Esophagus (tissue), 2 donors: ENCODE results near the gene INTS4. TPM values are rescaled to one million over a fixed set of nuclear protein-coding genes. Genes with fewer than 3 reads are reported as not detected.
"Not testable (repeated sequence)": the region's sequence is repeated elsewhere in the genome, so short reads cannot be mapped to it uniquely, and the experiment has no call there.

ENCODE experiments used
- H3K27ac ChIP-seq, 2 donors: one replicate each; pipeline ENCODE4 v1.5.1; 2013; ENCODE audit warnings: low read depth in 2 of 2, mild to moderate bottlenecking in 2 of 2, inconsistent platforms in 1 of 2, low read length in 1 of 2, moderate library complexity in 1 of 2
- H3K27me3 ChIP-seq, 2 donors: one replicate each; pipeline ENCODE4 v1.6.1; 2013; ENCODE audit warnings: low read length in 2 of 2, control low read depth in 1 of 2, mild to moderate bottlenecking in 1 of 2; ENCODE audit not compliant: insufficient read depth in 2 of 2, control insufficient read depth in 1 of 2
- H3K36me3 ChIP-seq, 2 donors: one replicate each; pipeline ENCODE4 v1.6.1; 2013; ENCODE audit warnings: low read length in 1 of 2; ENCODE audit not compliant: control insufficient read depth in 2 of 2, insufficient read depth in 2 of 2
- H3K4me1 ChIP-seq, 2 donors: one replicate each; pipeline ENCODE4 v1.6.1; 2013; ENCODE audit warnings: low read length in 1 of 2; ENCODE audit not compliant: control insufficient read depth in 2 of 2, insufficient read depth in 2 of 2
- H3K4me3 ChIP-seq, 2 donors: one replicate each; pipeline ENCODE4 v1.5.1; 2013; ENCODE audit warnings: low read length in 2 of 2, mild to moderate bottlenecking in 2 of 2, low read depth in 1 of 2, moderate library complexity in 1 of 2
- H3K9me3 ChIP-seq, 2 donors: one replicate each; pipeline ENCODE4 v1.6.1; 2013; ENCODE audit warnings: mild to moderate bottlenecking in 2 of 2, low read depth in 1 of 2, low read length in 1 of 2, moderate library complexity in 1 of 2; ENCODE audit not compliant: control insufficient read depth in 2 of 2, insufficient read depth in 1 of 2
- WGBS, 2 donors: extraction: QIAGEN DNeasy Blood & Tissue Kit; methylation state at CpG; one replicate each; pipeline ENCODE4 v1.1.7; 2013; 5-methylcytosine and 5-hydroxymethylcytosine counted together
- polyA plus RNA-seq, 2 donors: library from polyadenylated mRNA; stranded (reverse); fragments of 200-250 nt; gene quantifications; one replicate each; pipeline ENCODE4 v1.2.3, GENCODE V29; 2013
- donor health status: healthy with polysubstance abuse.
- donor health status: Bipolar disorder and iron deficiency.

INTS4 gene, protein sequence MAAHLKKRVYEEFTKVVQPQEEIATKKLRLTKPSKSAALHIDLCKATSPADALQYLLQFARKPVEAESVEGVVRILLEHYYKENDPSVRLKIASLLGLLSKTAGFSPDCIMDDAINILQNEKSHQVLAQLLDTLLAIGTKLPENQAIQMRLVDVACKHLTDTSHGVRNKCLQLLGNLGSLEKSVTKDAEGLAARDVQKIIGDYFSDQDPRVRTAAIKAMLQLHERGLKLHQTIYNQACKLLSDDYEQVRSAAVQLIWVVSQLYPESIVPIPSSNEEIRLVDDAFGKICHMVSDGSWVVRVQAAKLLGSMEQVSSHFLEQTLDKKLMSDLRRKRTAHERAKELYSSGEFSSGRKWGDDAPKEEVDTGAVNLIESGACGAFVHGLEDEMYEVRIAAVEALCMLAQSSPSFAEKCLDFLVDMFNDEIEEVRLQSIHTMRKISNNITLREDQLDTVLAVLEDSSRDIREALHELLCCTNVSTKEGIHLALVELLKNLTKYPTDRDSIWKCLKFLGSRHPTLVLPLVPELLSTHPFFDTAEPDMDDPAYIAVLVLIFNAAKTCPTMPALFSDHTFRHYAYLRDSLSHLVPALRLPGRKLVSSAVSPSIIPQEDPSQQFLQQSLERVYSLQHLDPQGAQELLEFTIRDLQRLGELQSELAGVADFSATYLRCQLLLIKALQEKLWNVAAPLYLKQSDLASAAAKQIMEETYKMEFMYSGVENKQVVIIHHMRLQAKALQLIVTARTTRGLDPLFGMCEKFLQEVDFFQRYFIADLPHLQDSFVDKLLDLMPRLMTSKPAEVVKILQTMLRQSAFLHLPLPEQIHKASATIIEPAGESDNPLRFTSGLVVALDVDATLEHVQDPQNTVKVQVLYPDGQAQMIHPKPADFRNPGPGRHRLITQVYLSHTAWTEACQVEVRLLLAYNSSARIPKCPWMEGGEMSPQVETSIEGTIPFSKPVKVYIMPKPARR
- polyA plus RNA-seq = 10 to 100 TPM; 12.5 to 13.5 TPM

DNA sequence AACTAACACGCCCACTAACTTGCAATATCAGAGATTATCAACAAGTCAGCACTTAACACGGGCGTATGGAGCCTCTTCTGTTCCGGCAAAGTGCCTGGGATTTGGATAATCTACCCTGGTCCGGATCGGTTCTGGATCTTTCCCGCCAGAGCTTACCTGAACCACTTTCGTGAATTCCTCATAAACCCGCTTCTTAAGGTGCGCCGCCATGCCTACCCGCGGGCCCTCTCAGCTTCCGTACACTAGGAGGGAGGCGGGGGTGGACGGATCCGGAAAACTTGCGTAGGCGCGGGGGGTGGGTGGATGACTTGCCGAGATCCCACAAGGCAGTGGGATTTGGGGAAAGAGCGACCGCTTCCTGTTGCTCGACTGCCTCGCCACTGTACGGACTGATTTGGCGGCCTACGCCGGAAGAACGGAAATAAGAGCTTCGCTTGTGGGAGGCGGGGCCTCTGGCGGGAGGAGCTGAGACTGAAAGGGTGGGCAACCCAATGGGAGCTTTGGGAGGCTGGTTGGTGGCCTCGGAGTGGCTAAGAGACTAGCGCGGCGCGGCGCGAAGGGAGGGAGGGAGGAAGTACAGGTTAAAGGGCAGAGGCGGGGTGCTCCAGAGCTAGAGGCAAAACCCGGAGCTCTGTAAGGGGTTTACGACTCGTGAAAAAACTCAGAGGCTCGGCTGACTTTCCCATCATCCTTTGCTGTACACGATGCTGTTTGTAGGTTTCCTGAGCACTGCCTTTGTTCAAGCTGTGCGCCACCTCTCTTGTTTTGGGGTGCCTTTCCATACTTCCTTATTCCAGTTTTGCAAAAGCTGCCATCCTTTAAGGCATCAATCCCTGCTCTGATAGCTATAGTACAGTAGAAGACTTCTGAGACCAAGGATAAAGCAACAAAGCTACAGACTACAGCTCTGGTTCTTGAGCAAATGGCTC is at the start of gene INTS4:
TSS of gene INTS4 (minus strand) at position 235 of the 929 bp plus-strand sequence. CDS start at position 210, 25 bp downstream.
- 0% methylated on average over 47 of the region's 47 CpGs for WGBS, 2 donors
- Histone ChIP-seq H3K27me3 (no peaks in the 10 kb centered on the region), H3K9me3 (no peaks in the 10 kb centered on the region), H3K4me1 (no peaks in the 10 kb centered on the region), H3K4me3 (peak within 1 kb of the TSS; percentile 67 to 83), H3K27ac (peak within 1 kb of the TSS; percentile 77 to 86), H3K36me3 (no peaks in the 10 kb centered on the region)

DNA sequence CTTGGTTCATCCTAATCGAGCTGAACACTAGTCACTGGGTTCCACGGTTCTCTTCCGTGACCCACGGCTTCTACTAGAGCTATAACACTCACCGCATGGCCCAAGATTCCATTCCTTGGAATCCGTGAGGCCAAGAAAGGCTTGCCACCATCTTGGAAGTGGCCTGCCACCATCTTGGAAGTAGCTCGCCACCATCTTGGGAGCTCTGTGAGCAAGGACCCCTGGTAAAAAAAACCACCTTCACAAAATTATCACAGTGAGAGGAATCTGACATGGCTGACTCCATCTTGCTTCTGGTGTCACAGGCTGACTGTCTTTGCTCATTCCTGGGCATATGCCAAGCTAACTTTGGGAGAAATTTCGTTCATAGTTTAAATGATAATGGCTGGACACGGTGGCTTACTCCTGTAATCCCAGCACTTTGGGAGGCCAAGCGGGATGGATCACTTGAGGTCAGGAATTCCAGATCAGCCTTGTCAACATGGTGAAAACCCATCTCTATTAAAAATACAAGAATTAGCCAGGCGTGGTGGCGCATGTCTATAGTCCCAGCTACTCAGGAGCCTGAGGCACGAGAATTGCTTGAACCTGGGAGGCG is 47.5 kb upstream of the INTS4 start:
- H3K9me3 ChIP-seq = no peaks in the 10 kb centered on the region
- no peak overlapping the region for H3K27ac ChIP-seq
- no peaks in the 10 kb centered on the region for H3K27me3 ChIP-seq
- H3K4me1 ChIP-seq = peaks cover 0 to 4% of the 10 kb centered on the region in 2 donors
- H3K36me3 ChIP-seq = no peaks in the 10 kb centered on the region
- no peak overlapping the region for H3K4me3 ChIP-seq
- 80 to 86% methylated on average over 14 of the region's 14 CpGs for WGBS, 2 donors

DNA sequence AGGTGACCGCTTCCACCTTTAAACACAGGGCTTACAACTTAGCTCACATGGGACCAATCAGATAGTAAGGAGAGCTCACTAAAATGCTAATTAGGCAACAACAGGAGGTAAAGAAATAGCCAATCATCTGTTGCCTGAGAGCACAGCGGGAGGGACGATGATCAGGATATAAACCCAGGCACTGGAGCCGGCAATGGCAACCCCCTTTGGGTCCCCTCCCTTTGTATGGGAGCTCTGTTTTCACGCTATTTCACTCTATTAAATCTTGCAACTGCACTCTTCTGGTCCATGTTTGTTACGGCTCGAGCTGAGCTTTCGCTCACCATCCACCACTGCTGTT is 46.9 kb upstream of the INTS4 start:
- not testable (repeated sequence) for H3K4me1 ChIP-seq, H3K27me3 ChIP-seq, H3K27ac ChIP-seq, H3K9me3 ChIP-seq, H3K36me3 ChIP-seq, H3K4me3 ChIP-seq
- WGBS, 2 donors = 96 to 97% methylated on average over 8 of the region's 8 CpGs

DNA sequence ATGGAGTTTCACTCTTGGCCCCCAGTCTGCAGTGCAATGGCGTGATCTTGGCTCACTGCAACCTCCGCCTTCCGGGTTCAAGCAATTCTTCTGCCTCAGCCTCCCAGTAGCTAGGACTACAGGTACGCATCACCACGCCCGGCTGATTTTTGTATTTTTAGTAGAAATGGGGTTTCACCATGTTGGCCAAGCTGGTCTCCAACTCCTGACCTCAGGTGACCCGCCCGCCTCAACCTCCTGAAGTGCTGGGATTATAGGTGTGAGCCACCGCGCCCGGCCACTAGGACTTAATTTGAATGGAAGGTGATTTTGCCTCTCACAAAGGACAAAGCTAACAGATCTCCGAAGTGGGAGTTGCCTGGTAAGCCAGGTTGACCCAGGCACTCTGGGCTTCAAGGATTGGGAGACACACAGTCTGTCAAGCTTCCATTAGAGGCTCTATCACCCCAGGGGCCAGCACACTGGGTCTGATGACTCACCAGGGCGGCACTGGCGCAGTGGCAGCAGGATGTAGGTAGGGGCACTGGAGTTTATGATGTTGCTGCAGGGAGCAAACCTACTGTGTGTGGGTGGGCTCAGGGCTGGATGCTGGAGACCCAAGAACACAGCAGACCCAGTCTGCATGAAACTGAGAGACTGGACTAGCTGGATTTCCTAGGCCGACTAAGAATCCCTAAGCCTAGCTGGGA is 46.4 kb upstream of the INTS4 start:
- peaks cover 0 to 4% of the 10 kb centered on the region in 2 donors for H3K4me1 ChIP-seq
- WGBS, 2 donors = 84 to 92% methylated on average over 15 of the region's 15 CpGs
- no peaks in the 10 kb centered on the region for H3K36me3 ChIP-seq
- H3K27me3 ChIP-seq = no peaks in the 10 kb centered on the region
- no peak overlapping the region for H3K4me3 ChIP-seq
- H3K27ac ChIP-seq = no peak overlapping the region
- no peaks in the 10 kb centered on the region for H3K9me3 ChIP-seq

DNA sequence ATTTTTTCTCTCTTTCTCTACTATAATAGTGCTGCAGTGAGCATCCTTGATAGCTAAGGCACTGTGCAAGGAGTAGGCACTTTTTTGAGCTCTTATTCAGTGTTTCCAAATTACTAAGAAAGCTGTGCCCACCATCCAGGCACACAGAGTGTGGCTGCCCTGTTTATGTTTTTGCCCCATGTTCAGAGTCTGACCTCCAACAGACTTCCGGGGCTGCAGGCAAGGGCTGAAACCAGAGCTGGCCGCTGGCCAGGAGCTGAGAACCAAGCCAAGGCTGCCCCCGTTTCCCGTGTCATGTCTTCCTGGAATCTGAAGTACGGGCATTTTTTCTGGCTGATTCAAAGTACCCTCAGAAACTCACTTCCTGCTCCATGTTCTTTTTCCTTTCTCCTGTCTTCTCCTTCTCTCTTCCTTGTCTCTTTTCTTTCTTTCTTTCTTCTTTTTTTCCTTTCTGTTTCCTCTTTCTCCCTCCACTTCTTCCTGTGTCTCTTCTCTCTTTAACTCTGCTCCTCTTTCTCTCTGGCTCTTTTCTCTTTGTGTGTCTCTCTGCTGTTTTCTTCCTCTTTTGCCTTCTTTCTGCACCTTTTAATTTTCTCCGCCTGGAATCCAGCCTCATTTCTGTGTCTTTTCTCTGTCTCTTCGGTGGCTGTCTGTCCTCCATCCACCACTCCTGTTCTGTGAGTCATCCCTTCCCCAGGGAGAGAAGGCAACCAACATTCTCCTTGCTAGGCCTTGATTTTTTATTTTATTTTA is 45.6 kb upstream of the INTS4 start:
- H3K27ac ChIP-seq = no peak overlapping the region
- no peaks in the 10 kb centered on the region for H3K27me3 ChIP-seq
- H3K4me3 ChIP-seq = no peak overlapping the region
- H3K4me1 ChIP-seq = peaks cover 0 to 4% of the 10 kb centered on the region in 2 donors
- H3K36me3 ChIP-seq = no peaks in the 10 kb centered on the region
- WGBS, 2 donors = 18 to 25% methylated on average over 7 of the region's 7 CpGs
- no peaks in the 10 kb centered on the region for H3K9me3 ChIP-seq

DNA sequence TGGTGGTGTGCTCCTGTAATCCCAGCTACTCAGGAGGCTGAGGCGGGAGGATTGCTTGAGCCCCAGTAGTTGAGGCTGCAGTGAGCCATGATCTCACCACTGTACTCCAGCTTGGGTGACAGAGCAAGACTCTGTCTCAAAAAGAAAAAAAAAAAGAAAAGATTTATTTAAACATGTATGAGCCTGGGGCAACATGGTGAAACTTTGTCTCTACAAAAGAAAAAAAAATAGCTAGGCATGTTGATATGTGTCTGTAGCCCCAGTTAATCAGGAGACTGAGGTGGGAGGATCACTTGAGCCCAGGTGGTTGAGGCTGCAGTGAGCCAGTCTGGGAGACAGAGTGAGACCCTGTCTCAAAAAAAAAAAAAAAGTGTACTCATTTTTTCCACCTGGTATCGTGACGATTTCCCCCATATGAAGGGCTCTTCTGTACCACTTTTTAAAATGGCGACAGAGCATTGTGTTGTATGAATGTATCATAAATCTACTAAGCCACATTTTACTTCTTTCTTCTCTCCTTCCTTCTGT is 45.0 kb upstream of the INTS4 start:
- no peak overlapping the region for H3K27ac ChIP-seq
- H3K4me3 ChIP-seq = no peak overlapping the region
- H3K36me3 ChIP-seq = no peaks in the 10 kb centered on the region
- H3K4me1 ChIP-seq = peaks cover 0 to 4% of the 10 kb centered on the region in 2 donors
- no peaks in the 10 kb centered on the region for H3K27me3 ChIP-seq
- H3K9me3 ChIP-seq = no peaks in the 10 kb centered on the region
- 72 to 74% methylated on average over 4 of the region's 4 CpGs for WGBS, 2 donors

DNA sequence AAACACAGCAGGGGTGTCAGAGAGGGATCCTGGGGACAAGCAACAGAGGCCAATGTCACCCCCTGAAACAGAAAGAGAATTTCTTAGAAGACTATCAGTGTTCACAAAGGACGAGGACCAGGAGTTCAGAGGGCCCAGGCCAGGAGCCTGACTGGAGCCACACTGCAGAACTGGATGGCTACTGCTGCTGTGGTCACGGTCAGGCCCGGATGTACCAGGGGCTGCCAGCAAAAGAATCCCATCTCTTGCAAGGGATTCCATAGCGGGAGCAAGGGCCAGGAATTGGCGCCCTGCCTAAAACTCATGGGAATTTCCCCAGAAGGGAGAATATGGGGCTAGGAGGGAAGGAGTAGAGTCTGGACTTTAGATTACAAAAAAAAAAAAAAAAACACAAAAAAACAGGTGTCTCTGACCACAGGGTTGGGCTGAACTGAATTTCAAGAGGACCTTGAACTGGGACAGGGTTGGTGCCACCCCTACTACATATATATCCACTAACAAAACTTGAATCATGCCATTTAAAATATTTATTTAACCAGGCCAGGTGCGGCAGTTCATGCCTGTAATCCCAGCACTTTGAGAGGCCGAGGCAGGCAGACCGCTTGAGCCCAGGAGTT is 44.3 kb upstream of the INTS4 start:
- 68 to 89% methylated on average over 8 of the region's 8 CpGs for WGBS, 2 donors
- Histone ChIP-seq H3K4me1 (peaks cover 0 to 4% of the 10 kb centered on the region in 2 donors), H3K27me3 (no peaks in the 10 kb centered on the region), H3K4me3 (no peak overlapping the region), H3K36me3 (no peaks in the 10 kb centered on the region), H3K27ac (no peak overlapping the region), H3K9me3 (no peaks in the 10 kb centered on the region)
